HG03060 (cell line): Measurements from ENCODE around the gene SLC18A2.
"Not testable (repeated sequence)": the region's sequence is repeated elsewhere in the genome, so short reads cannot be mapped to it uniquely, and the experiment has no call there.

Experiments used
- ATAC-seq: cut with Tn5 transposase; IDR thresholded peaks from one replicate; pipeline ENCODE4 v1.9.1; 2021; ENCODE audit warnings: low read depth, moderate number of reproducible peaks; ENCODE audit not compliant: unreplicated experiment

SLC18A2 gene

GRCh38 chr10:117261501-117261900 is 20.6 kb downstream of the SLC18A2 start:
- ATAC-seq = no peak

GRCh38 chr10:117262291-117262902 is 21.5 kb downstream of the SLC18A2 start:
- ATAC-seq = no peak

- ATAC-seq = no peak
These were observed 22.0 kb downstream of the SLC18A2 start for GRCh38 chr10:117262903-117263293.

GRCh38 chr10:117264782-117265181 is 23.9 kb downstream of the SLC18A2 start:
- no peak for ATAC-seq

GRCh38 chr10:117266400-117266799 is 25.5 kb downstream of the SLC18A2 start:
- no peak for ATAC-seq

- ATAC-seq = no peak
These were observed 25.9 kb downstream of the SLC18A2 start for GRCh38 chr10:117266812-117267211.

GRCh38 chr10:117268258-117268657 is 27.3 kb downstream of the SLC18A2 start:
- ATAC-seq = no peak

- no peak for ATAC-seq
These were observed 28.0 kb downstream of the SLC18A2 start for GRCh38 chr10:117268907-117269306.

- no peak for ATAC-seq
These were observed 30.5 kb downstream of the SLC18A2 start for GRCh38 chr10:117271427-117271826.

GRCh38 chr10:117272195-117273076 is 31.5 kb downstream of the SLC18A2 start:
- no peak for ATAC-seq

GRCh38 chr10:117273980-117274379 is 33.1 kb downstream of the SLC18A2 start:
- no peak for ATAC-seq

GRCh38 chr10:117274509-117274908 is 33.6 kb downstream of the SLC18A2 start:
- no peak for ATAC-seq

- no peak for ATAC-seq
These were observed 34.2 kb downstream of the SLC18A2 start for GRCh38 chr10:117275121-117275520.

GRCh38 chr10:117277675-117278074 is 36.8 kb downstream of the SLC18A2 start:
- ATAC-seq = no peak

GRCh38 chr10:117284716-117285494 is 44.0 kb downstream of the SLC18A2 start:
- no peak for ATAC-seq

- ATAC-seq = not testable (repeated sequence)
These were observed 50.0 kb downstream of the SLC18A2 start for GRCh38 chr10:117290872-117291271.

- no peak for ATAC-seq
These were observed 53.2 kb downstream of the SLC18A2 start for GRCh38 chr10:117294039-117294645.

GRCh38 chr10:117294735-117295134 is 53.8 kb downstream of the SLC18A2 start:
- no peak for ATAC-seq

GRCh38 chr10:117298219-117298618 is 57.3 kb downstream of the SLC18A2 start:
- ATAC-seq = no peak

- ATAC-seq = no peak
These were observed 58.5 kb downstream of the SLC18A2 start for GRCh38 chr10:117299435-117299834.

GRCh38 chr10:117300671-117301070 is 59.8 kb downstream of the SLC18A2 start:
- ATAC-seq = no peak
